GM23338 (cell line): ENCODE measurements around the gene FBXO47. TPM values are rescaled to one million over a fixed set of nuclear protein-coding genes. Genes with fewer than 3 reads are reported as not detected.
A peak's percentile ranks its signal among the peaks of the same experiment; 100 is the strongest.

Experiments used
- ATAC-seq: fragments of 200-7000 bp; cut with Tn5 transposase; 3 replicates; pipeline ENCODE4 v1.9.1; 2020
- DNase-seq: peaks from one replicate; pipeline ENCODE4 v3.0.0-alpha.2; 2015; ENCODE audit warnings: low spot score
- H2AFZ ChIP-seq: fragments of 200-600 bp; sonication (generic); 2 replicates; pipeline ENCODE4 v1.8.0; 2016; ENCODE audit warnings: antibody characterized with exemption, mild to moderate bottlenecking, moderate library complexity
- H3F3A ChIP-seq: fragments of 200-600 bp; sonication (generic); replicated peaks from 2 replicates; pipeline ENCODE4 v1.8.0; 2017; ENCODE audit warnings: antibody characterized with exemption, mixed run types, low read depth
- H3K27ac ChIP-seq: fragments of 200-600 bp; sonication (generic); 2 replicates; pipeline ENCODE4 v1.6.1; 2016; ENCODE audit warnings: low read depth
- H3K27me3 ChIP-seq: fragments of 200-600 bp; sonication (generic); 2 replicates; pipeline ENCODE4 v1.8.0; 2016; ENCODE audit warnings: mild to moderate bottlenecking, mixed run types, moderate library complexity; ENCODE audit not compliant: insufficient read depth
- H3K36me3 ChIP-seq: fragments of 200-600 bp; sonication (generic); 2 replicates; pipeline ENCODE4 v1.8.0; 2016; ENCODE audit warnings: mild to moderate bottlenecking; ENCODE audit not compliant: insufficient read depth
- H3K4me1 ChIP-seq: fragments of 200-600 bp; sonication (generic); 2 replicates; pipeline ENCODE4 v1.8.0; 2016; ENCODE audit warnings: mild to moderate bottlenecking, moderate library complexity; ENCODE audit not compliant: insufficient read depth
- H3K4me2 ChIP-seq: fragments of 200-600 bp; sonication (generic); 2 replicates; pipeline ENCODE4 v1.7.1; 2017; ENCODE audit warnings: mixed run types
- H3K4me3 ChIP-seq: fragments of 200-600 bp; sonication (generic); 2 replicates; pipeline ENCODE4 v1.6.1; 2016; ENCODE audit warnings: mixed run types
- H3K79me2 ChIP-seq: fragments of 200-600 bp; sonication (generic); replicated peaks from 2 replicates; pipeline ENCODE4 v1.8.0; 2017; ENCODE audit warnings: mild to moderate bottlenecking; ENCODE audit not compliant: insufficient read depth
- H3K9me2 ChIP-seq: fragments of 200-600 bp; sonication (generic); 2 replicates; pipeline ENCODE4 v1.8.0; 2017; ENCODE audit not compliant: insufficient read depth
- H4K20me1 ChIP-seq: fragments of 200-600 bp; sonication (generic); replicated peaks from 2 replicates; pipeline ENCODE4 v1.8.0; 2017; ENCODE audit warnings: mild to moderate bottlenecking; ENCODE audit not compliant: insufficient read depth
- H3K27ac Mint-ChIP-seq: 2 replicates; pipeline ENCODE4 v1.8.0; 2020; ENCODE audit warnings: inconsistent platforms, mild to moderate bottlenecking, moderate library complexity, mixed read lengths
- H3K27me3 Mint-ChIP-seq: 3 replicates; pipeline ENCODE4 v1.8.0; 2022; ENCODE audit warnings: low read depth, mild to moderate bottlenecking, moderate library complexity, mixed read lengths, inconsistent platforms; ENCODE audit not compliant: insufficient read depth, poor library complexity
- H3K36me3 Mint-ChIP-seq: 3 replicates; pipeline ENCODE4 v1.8.0; 2021; ENCODE audit warnings: low read depth, mild to moderate bottlenecking, inconsistent platforms, moderate library complexity, mixed read lengths
- H3K4me1 Mint-ChIP-seq: 3 replicates; pipeline ENCODE4 v1.8.0; 2020; ENCODE audit warnings: mild to moderate bottlenecking, inconsistent platforms, mixed read lengths
- H3K4me3 Mint-ChIP-seq: 3 replicates; pipeline ENCODE4 v1.8.0; 2021; ENCODE audit warnings: moderate library complexity, mild to moderate bottlenecking, inconsistent platforms, mixed read lengths
- H3K9me3 Mint-ChIP-seq: 3 replicates; pipeline ENCODE4 v1.8.0; 2020; ENCODE audit warnings: moderate library complexity, mild to moderate bottlenecking, inconsistent platforms, mixed read lengths
- CREB1 ChIP-seq: fragments of 250-450 bp; sonication (Bioruptor Pico); IDR thresholded peaks from 2 replicates; pipeline ENCODE4 v1.5.0; 2020; ENCODE audit warnings: low read depth, mild to moderate bottlenecking, moderate library complexity
- JUNB ChIP-seq: IDR thresholded peaks from one replicate; pipeline ENCODE4 v1.6.1; 2016; ENCODE audit warnings: antibody characterized with exemption; ENCODE audit not compliant: unreplicated experiment
- STAT1 ChIP-seq: IDR thresholded peaks from one replicate; pipeline ENCODE4 v1.6.1; 2016; ENCODE audit warnings: antibody characterized with exemption; ENCODE audit not compliant: unreplicated experiment
- polyA plus RNA-seq: library from polyadenylated mRNA; unstranded; fragments of >200 nt; fragmentation: Nextera tagmentation; extraction: Ambion mirVana; gene quantifications from 2 replicates; pipeline ENCODE4 v1.2.1, GENCODE V29; 2016
- total RNA-seq: library from RNA; depleted of rRNA; stranded (reverse); fragments of >200 nt; shearing (Covaris generic); gene quantifications from 2 replicates; pipeline ENCODE4 v1.2.3, GENCODE V29; 2014
- TF ChIP-seq, protein P1 (sequence below), 2 experiments: fragments of 200-600 bp in 1 of 2; sonication (generic) in 1 of 2; conservative IDR thresholded peaks; 2 replicates each; pipeline versions ENCODE4 v1.5.1 to v1.6.1; 2016 to 2017; ENCODE audit warnings: antibody characterized with exemption in 2 of 2, low read depth in 2 of 2, mild to moderate bottlenecking in 2 of 2, moderate library complexity in 1 of 2
- TF ChIP-seq, protein P2 (sequence below): IDR thresholded peaks from 2 replicates; pipeline ENCODE4 v1.6.1; 2016; ENCODE audit warnings: antibody characterized with exemption

FBXO47 gene
- total and polyA plus RNA-seq, 2 experiments from 2014 or later: not detected

DNA sequence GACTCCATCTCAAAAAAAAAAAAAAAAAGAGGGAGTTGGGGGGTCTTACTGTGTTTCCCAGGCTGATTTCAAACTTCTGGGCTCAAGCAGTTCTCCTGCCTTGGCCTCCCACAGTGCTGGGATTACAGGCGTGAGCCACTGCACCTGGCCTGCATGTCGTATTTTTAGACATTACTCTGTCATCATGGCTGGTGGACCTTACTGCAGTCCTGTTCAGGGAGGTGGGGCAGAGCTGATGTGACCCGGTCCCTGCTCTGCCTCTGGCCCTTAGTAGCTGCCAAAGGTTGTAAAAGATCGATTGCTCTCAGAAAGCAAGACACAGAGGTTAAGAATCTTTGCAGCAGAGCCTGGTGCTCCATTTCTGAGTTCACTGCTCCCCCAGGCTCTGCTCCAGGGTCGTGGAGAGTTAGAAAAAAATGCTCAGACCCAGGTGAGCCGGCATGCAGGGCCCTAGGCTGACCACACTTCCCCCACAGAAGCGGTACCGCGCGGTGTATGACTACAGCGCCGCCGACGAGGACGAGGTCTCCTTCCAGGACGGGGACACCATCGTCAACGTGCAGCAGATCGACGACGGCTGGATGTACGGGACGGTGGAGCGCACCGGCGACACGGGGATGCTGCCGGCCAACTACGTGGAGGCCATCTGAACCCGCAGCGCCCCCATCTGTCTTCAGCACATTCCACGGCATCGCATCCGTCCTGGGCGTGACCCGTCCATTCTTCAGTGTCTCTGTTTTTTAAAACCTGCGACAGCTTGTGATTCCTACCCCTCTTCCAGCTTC is 48.9 kb downstream of the FBXO47 start:
- H3K27ac ChIP-seq: peak overlapping the region; percentile 59; the same call in 1 of the 2 replicates
- Mint-ChIP-seq H3K4me1 (peaks cover 22% of the 10 kb centered on the region), H3K4me3 (no peak overlapping the region), H3K27ac (peak overlapping the region; percentile 52; the same call in 1 of the 2 replicates), H3K36me3 (peaks cover 47% of the 10 kb centered on the region), H3K9me3 (no peaks in the 10 kb centered on the region), H3K27me3 (peaks cover 13% of the 10 kb centered on the region)
- no peak overlapping the region for H2AFZ ChIP-seq
- H3K27me3 ChIP-seq: no peaks in the 10 kb centered on the region
- H3K4me2 ChIP-seq: no peak overlapping the region
- ATAC-seq: peak; percentile 44
- peaks cover 12% of the 10 kb centered on the region for H3K4me1 ChIP-seq
- no peaks in the 10 kb centered on the region; the same call in 1 of the 2 replicates for H3K36me3 ChIP-seq
- no peaks in the 10 kb centered on the region for H3K79me2 ChIP-seq
- peak; percentile 79 for DNase-seq
- no peaks in the 10 kb centered on the region for H3K9me2 ChIP-seq
- 0 out of 2 replicates have a peak, but pooled peaks cover 15% of the 10 kb centered on the region for H3F3A ChIP-seq
- peaks cover 8% of the 10 kb centered on the region for H4K20me1 ChIP-seq
- H3K4me3 ChIP-seq: no peak overlapping the region
- TF ChIP-seq, protein P1, sequence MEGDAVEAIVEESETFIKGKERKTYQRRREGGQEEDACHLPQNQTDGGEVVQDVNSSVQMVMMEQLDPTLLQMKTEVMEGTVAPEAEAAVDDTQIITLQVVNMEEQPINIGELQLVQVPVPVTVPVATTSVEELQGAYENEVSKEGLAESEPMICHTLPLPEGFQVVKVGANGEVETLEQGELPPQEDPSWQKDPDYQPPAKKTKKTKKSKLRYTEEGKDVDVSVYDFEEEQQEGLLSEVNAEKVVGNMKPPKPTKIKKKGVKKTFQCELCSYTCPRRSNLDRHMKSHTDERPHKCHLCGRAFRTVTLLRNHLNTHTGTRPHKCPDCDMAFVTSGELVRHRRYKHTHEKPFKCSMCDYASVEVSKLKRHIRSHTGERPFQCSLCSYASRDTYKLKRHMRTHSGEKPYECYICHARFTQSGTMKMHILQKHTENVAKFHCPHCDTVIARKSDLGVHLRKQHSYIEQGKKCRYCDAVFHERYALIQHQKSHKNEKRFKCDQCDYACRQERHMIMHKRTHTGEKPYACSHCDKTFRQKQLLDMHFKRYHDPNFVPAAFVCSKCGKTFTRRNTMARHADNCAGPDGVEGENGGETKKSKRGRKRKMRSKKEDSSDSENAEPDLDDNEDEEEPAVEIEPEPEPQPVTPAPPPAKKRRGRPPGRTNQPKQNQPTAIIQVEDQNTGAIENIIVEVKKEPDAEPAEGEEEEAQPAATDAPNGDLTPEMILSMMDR (conservative IDR thresholded peaks at IDR 0.05; ENCODE audit: low read depth in 2 of 2): peak; percentile 36 to 83
- TF ChIP-seq CREB1 (CRISPR knock-in tag): no peak

DNA sequence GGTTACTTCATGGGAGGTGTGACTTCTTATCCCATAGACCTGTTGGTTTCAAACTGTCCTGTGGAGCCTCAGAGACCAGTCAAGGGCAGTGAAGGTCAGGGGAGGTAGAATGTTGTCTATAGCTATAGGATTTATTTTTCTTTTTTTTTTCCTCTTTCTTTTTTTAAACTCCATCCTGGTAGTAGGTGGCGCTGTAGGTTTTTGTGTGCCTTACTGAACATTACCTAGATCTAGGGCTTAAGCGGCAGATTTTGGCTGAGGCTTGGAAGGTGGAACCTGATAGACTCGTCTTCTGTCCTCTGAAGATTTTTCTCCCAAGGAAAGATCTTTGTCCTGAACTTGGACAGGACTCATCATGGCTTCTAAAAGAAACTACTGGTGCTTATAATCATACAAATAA is 49.9 kb downstream of the FBXO47 start:
- peaks cover 13% of the 10 kb centered on the region for H3K27me3 Mint-ChIP-seq
- Histone ChIP-seq H3K4me3 (no peak overlapping the region), H3K4me2 (no peak overlapping the region), H4K20me1 (peaks cover 8% of the 10 kb centered on the region), H3F3A (0 out of 2 replicates have a peak, but pooled peaks cover 15% of the 10 kb centered on the region), H3K9me2 (no peaks in the 10 kb centered on the region), H3K79me2 (no peaks in the 10 kb centered on the region), H3K27ac (peak overlapping the region; percentile 86; the same call in 1 of the 2 replicates), H2AFZ (no peak overlapping the region), H3K36me3 (no peaks in the 10 kb centered on the region; the same call in 1 of the 2 replicates), H3K4me1 (peaks cover 3% of the 10 kb centered on the region), H3K27me3 (no peaks in the 10 kb centered on the region)
- no peaks in the 10 kb centered on the region for H3K9me3 Mint-ChIP-seq
- peaks cover 47% of the 10 kb centered on the region for H3K36me3 Mint-ChIP-seq
- no peak for ATAC-seq
- peak overlapping the region; percentile 56 for H3K27ac Mint-ChIP-seq
- TF ChIP-seq JUNB (no peak), CREB1 (CRISPR knock-in tag) (no peak), STAT1 (no peak)
- TF ChIP-seq, protein P1 (conservative IDR thresholded peaks at IDR 0.05; ENCODE audit: low read depth in 2 of 2): peak; percentile 48 to 50
- TF ChIP-seq, protein P2, sequence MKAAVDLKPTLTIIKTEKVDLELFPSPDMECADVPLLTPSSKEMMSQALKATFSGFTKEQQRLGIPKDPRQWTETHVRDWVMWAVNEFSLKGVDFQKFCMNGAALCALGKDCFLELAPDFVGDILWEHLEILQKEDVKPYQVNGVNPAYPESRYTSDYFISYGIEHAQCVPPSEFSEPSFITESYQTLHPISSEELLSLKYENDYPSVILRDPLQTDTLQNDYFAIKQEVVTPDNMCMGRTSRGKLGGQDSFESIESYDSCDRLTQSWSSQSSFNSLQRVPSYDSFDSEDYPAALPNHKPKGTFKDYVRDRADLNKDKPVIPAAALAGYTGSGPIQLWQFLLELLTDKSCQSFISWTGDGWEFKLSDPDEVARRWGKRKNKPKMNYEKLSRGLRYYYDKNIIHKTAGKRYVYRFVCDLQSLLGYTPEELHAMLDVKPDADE: no peak
- DNase-seq: no peak
- peaks cover 14% of the 10 kb centered on the region for H3K4me1 Mint-ChIP-seq
- no peak overlapping the region for H3K4me3 Mint-ChIP-seq
